RWPE2 (cell line): ENCODE data around the gene TELO2.

Source experiments
- ATAC-seq: fragments of 200-7000 bp; cut with Tn5 transposase; 3 replicates; pipeline ENCODE4 v1.9.1; 2021; ENCODE audit warnings: low read depth
- DNase-seq: peaks from one replicate; pipeline ENCODE4 v3.0.0-alpha.2; 2020; ENCODE audit warnings: low spot score
- H3K27ac ChIP-seq: fragments of 450-650 bp; 2 replicates; pipeline ENCODE4 v1.5.1; 2017; ENCODE audit warnings: mild to moderate bottlenecking; ENCODE audit not compliant: poor library complexity, severe bottlenecking
- H3K27me3 ChIP-seq: fragments of 250-450 bp; sonication (Bioruptor Pico); 2 replicates; pipeline ENCODE4 v1.5.1; 2021; ENCODE audit warnings: mild to moderate bottlenecking, moderate library complexity; ENCODE audit not compliant: insufficient read depth, poor library complexity, severe bottlenecking
- H3K36me3 ChIP-seq: fragments of 250-450 bp; sonication (Bioruptor Pico); 2 replicates; pipeline ENCODE4 v1.5.1; 2020; ENCODE audit warnings: low read depth, mild to moderate bottlenecking, moderate library complexity
- H3K4me1 ChIP-seq: fragments of 250-450 bp; sonication (Bioruptor Pico); 2 replicates; pipeline ENCODE4 v1.5.1; 2021; ENCODE audit warnings: mild to moderate bottlenecking, moderate library complexity; ENCODE audit not compliant: insufficient read depth, poor library complexity, severe bottlenecking
- H3K4me3 ChIP-seq: fragments of 250-450 bp; sonication (Bioruptor Pico); 2 replicates; pipeline ENCODE4 v1.5.1; 2021; ENCODE audit warnings: mild to moderate bottlenecking, moderate library complexity; ENCODE audit not compliant: severe bottlenecking
- H3K9me3 ChIP-seq: fragments of 250-450 bp; sonication (Bioruptor Pico); 2 replicates; pipeline ENCODE4 v1.5.1; 2021; ENCODE audit warnings: mild to moderate bottlenecking, moderate library complexity; ENCODE audit not compliant: severe bottlenecking
- TF ChIP-seq, protein P1 (sequence below): fragments of 450-650 bp; IDR thresholded peaks from one replicate; pipeline ENCODE4 v1.5.1; 2017; ENCODE audit warnings: mild to moderate bottlenecking, moderate library complexity; ENCODE audit not compliant: poor library complexity, severe bottlenecking

TELO2 gene

DNA sequence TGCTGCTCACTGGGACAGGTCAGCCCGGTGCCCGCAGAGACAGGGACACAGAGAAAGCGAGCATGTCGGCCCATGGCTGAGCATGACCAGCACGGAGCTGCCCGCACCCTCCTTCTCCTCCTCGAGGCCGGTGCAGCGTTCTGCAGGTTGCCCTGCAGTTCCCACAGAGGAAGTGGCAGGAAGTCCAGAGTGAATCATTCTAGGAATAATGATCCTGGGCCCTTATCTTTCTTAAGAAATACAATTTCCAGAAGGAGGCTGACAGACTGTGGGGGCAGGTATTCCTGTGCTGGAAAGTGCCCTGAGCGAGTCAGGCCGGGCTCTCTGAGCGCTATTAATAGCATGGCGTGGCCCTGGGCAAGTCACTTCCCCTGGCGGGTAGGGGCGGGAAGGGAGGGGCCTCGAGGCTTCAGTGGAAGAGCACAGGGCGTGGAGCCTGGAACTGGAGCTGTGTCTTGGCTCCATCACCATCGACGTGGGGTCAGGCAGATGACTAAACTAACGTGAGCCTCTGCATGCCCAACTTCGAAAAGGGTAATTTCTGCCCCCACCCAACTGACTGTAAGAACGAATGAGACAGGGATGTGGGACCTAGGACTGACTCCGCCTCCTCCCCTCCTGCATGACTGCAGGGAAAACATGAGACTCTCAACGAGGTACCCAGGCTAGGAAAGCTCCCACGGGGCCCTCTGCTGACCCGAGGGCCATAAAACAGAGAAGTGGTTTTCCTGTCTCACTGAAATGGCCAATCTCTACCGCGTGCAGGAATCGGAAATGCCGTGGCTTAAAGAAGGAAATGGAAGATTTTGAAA, 50.1 kb downstream of the TELO2 start:
- DNase-seq = no peak
- peaks cover 16% of the 10 kb centered on the region for H3K4me1 ChIP-seq
- peak overlapping the region; percentile 59 for H3K27ac ChIP-seq
- H3K4me3 ChIP-seq = no peak overlapping the region
- ATAC-seq = peak; percentile 77
- no peaks in the 10 kb centered on the region for H3K27me3 ChIP-seq
- H3K36me3 ChIP-seq = no peaks in the 10 kb centered on the region
- TF ChIP-seq, protein P1, sequence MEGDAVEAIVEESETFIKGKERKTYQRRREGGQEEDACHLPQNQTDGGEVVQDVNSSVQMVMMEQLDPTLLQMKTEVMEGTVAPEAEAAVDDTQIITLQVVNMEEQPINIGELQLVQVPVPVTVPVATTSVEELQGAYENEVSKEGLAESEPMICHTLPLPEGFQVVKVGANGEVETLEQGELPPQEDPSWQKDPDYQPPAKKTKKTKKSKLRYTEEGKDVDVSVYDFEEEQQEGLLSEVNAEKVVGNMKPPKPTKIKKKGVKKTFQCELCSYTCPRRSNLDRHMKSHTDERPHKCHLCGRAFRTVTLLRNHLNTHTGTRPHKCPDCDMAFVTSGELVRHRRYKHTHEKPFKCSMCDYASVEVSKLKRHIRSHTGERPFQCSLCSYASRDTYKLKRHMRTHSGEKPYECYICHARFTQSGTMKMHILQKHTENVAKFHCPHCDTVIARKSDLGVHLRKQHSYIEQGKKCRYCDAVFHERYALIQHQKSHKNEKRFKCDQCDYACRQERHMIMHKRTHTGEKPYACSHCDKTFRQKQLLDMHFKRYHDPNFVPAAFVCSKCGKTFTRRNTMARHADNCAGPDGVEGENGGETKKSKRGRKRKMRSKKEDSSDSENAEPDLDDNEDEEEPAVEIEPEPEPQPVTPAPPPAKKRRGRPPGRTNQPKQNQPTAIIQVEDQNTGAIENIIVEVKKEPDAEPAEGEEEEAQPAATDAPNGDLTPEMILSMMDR = peak; percentile 17
- no peaks in the 10 kb centered on the region for H3K9me3 ChIP-seq

DNA sequence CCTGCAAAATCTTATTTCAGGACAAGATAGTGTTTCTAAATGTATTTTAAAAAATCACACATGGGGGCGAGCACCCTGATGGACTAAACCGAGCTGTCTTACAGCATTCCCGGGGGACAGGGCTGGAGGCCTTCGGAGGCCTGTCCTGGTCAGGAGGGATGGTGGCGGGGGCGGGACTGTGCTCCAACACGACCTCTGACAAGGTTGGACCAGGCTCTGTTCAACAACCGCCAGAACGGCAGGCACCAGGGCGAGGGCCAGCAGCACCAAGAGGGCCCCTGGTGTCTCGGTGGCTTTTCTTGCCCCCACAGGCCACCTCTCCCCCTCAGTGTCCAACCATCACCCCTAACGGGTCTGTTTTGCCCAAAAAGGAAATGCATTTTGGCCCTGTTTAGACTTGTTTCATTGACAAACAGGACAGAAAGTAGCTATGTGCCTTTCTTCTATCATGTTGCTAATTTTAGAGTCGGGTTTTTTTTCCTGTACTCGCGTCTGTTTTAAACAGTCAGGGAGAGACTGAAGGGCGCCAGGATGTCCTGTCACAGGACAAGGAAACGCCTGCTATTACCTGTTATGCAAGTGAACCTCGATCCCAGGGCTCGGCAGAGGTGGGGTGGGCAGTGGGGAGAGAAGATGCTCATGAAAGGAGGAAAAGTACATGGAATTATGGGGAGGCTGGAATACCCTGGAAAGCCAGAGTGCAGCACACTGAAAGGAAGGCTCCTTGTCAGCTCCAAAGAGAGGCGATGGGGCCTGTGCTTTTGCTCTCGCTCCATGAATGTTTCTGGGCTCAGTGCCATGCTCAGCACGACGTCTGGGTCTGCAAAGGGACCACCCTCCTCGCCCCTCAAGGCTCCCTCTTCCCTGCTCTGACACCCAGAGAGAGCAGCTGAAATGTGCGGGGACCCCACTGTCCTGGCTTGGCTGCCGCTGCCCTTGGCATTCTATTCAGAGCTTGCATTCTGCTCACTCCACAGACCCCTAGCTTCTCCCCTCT, 52.2 kb downstream of the TELO2 start:
- ATAC-seq = no peak
- Histone ChIP-seq H3K27me3 (no peaks in the 10 kb centered on the region), H3K4me3 (no peak overlapping the region), H3K27ac (no peak overlapping the region), H3K9me3 (no peaks in the 10 kb centered on the region), H3K4me1 (peaks cover 18% of the 10 kb centered on the region), H3K36me3 (no peaks in the 10 kb centered on the region)
- TF ChIP-seq, protein P1 = no peak
- peak; percentile 61 for DNase-seq

DNA sequence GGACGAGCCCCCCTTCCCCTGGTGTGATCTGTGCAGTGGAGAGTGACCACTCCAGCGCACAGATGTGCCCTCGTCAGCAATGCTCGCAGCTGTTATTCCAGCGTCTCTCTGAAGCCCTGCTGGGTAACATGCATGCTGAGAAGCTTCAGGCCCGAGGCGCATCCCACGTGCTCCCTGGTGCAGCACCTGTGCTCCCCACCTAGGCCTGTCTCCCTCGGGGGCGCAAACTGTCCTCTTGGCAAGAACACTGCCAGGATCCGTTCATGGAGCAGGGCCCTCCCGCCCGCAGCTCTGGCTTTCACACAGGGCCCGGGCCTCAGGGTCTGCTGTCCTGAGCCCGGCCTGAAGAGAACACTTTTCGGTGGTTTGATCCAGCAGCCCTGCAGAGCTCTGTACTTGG, 53.3 kb downstream of the TELO2 start:
- ATAC-seq (no peak), DNase-seq (peak; percentile 66)
- TF ChIP-seq, protein P1 = no peak
- no peak overlapping the region for H3K4me3 ChIP-seq
- H3K27ac ChIP-seq = no peak overlapping the region
- H3K36me3 ChIP-seq = no peaks in the 10 kb centered on the region
- H3K4me1 ChIP-seq = peaks cover 18% of the 10 kb centered on the region
- no peaks in the 10 kb centered on the region for H3K27me3 ChIP-seq
- H3K9me3 ChIP-seq = no peaks in the 10 kb centered on the region

DNA sequence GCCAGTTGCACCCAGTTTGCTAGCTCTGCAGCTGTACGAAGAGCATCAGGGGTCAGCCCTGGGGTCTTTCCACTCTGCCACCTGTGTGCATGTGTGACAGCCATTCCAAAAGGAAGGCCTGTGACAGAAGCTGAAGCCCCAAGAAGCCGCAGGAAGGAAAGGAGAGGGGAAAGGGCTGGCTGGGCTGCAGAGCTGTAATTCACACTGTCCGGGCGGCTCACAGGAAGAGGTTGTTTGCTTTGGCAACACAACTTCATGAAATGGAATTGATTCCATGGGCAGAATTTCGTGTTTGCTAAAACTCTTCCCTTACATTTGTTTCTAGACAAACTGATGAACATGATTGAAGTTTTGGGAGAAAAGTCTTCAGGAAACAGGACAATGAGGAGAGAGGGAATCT, 55.1 kb downstream of the TELO2 start:
- H3K4me1 ChIP-seq = peaks cover 14% of the 10 kb centered on the region
- no peaks in the 10 kb centered on the region for H3K27me3 ChIP-seq
- TF ChIP-seq, protein P1 = no peak
- no peaks in the 10 kb centered on the region for H3K9me3 ChIP-seq
- H3K4me3 ChIP-seq = no peak overlapping the region
- H3K36me3 ChIP-seq = no peaks in the 10 kb centered on the region
- no peak overlapping the region for H3K27ac ChIP-seq
- ATAC-seq (no peak), DNase-seq (no peak)
